Cardiac muscle cell (in vitro differentiated cells and primary cell): Measurements from ENCODE around the gene ZNF362. TPM values are rescaled to one million over a fixed set of nuclear protein-coding genes. Genes with fewer than 3 reads are reported as not detected.
A peak's percentile ranks its signal among the peaks of the same experiment; 100 is the strongest.

Experiments
- DNase-seq, 2 donors: peaks; one replicate each; pipeline versions ENCODE4 v3.0.0 to v3.0.0-alpha.2; 2010 to 2017; ENCODE audit warnings: low read depth in 1 of 2, low spot score in 1 of 2
- H3K27ac ChIP-seq: fragments of 200-600 bp; sonication (generic); 2 replicates; pipeline ENCODE4 v1.5.1; 2016
- H3K27me3 ChIP-seq: fragments of 200-600 bp; sonication (generic); 2 replicates; pipeline ENCODE4 v1.6.0; 2016; ENCODE audit warnings: control low read depth
- H3K36me3 ChIP-seq: fragments of 200-600 bp; sonication (generic); 2 replicates; pipeline ENCODE4 v1.5.1; 2016; ENCODE audit warnings: control low read depth
- H3K4me1 ChIP-seq: fragments of 200-600 bp; sonication (generic); 2 replicates; pipeline ENCODE4 v1.8.1; 2017; ENCODE audit warnings: low read depth, mild to moderate bottlenecking, mixed run types
- H3K4me3 ChIP-seq: fragments of 200-600 bp; sonication (generic); 2 replicates; pipeline ENCODE4 v1.5.1; 2016; ENCODE audit warnings: mild to moderate bottlenecking
- H3K9me3 ChIP-seq: fragments of 200-600 bp; sonication (generic); 2 replicates; pipeline ENCODE4 v1.5.1; 2017; ENCODE audit warnings: low read depth, mild to moderate bottlenecking, control low read depth
- polyA plus RNA-seq: library from polyadenylated mRNA; unstranded; fragments of >200 nt; fragmentation: Nextera tagmentation; extraction: Ambion mirVana; gene quantifications from 2 replicates; pipeline ENCODE4 v1.2.1, GENCODE V29; 2016
- total RNA-seq: library from RNA; depleted of rRNA; stranded (reverse); fragments of >200 nt; gene quantifications from 2 replicates; pipeline ENCODE4 v1.2.3, GENCODE V29; 2016
- TF ChIP-seq, protein P1 (sequence below): IDR thresholded peaks from 2 replicates; pipeline ENCODE4 v1.5.1; 2012; ENCODE audit warnings: low read depth, mild to moderate bottlenecking, low read length

The ZNF362 gene
- total and polyA plus RNA-seq, 2 experiments from 2014 or later, result 57.9 to 77.5 TPM

DNA sequence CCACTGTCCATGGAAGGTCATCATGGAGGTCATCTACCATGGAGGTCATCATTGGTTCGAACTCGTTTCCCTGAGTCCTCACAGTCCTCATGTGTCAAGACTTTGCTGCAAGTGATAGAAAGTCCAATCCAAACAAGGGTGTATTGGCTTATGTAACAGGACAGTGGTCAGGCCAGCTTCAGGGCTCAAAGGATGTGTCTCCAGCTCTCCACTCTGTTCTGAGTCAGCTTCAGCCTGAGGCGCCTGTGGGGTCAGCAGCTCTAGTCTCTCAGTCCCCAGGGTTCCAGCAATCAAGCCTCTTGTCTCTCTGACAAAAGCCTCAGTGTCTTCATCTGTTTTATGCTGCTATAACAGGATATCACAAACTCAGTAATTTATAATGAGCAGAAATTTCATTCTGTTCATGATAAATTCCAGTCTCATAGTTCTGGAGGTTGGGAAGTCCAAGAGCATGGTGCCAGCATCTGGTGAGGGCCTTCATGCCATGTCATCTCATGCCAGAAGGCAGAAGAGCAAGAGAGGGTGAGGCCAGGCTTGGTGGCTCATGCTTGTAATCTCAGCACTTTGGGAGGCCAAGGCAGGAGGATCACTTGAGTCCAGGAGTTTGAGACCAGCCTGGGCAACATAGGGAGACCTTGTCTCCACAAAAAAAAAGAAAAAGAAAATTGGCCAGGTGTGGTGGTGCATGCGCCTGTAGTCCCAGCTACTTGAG lies 45.1 kb downstream of the ZNF362 start:
- Histone ChIP-seq H3K36me3 (peaks cover 5% of the 10 kb centered on the region), H3K27ac (no peak overlapping the region), H3K9me3 (no peaks in the 10 kb centered on the region), H3K27me3 (peaks cover 4% of the 10 kb centered on the region), H3K4me3 (no peak overlapping the region), H3K4me1 (no peaks in the 10 kb centered on the region)
- TF ChIP-seq, protein P1, sequence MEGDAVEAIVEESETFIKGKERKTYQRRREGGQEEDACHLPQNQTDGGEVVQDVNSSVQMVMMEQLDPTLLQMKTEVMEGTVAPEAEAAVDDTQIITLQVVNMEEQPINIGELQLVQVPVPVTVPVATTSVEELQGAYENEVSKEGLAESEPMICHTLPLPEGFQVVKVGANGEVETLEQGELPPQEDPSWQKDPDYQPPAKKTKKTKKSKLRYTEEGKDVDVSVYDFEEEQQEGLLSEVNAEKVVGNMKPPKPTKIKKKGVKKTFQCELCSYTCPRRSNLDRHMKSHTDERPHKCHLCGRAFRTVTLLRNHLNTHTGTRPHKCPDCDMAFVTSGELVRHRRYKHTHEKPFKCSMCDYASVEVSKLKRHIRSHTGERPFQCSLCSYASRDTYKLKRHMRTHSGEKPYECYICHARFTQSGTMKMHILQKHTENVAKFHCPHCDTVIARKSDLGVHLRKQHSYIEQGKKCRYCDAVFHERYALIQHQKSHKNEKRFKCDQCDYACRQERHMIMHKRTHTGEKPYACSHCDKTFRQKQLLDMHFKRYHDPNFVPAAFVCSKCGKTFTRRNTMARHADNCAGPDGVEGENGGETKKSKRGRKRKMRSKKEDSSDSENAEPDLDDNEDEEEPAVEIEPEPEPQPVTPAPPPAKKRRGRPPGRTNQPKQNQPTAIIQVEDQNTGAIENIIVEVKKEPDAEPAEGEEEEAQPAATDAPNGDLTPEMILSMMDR, result no peak
- peak in 1 of 2 donors; percentile 38 for DNase-seq

DNA sequence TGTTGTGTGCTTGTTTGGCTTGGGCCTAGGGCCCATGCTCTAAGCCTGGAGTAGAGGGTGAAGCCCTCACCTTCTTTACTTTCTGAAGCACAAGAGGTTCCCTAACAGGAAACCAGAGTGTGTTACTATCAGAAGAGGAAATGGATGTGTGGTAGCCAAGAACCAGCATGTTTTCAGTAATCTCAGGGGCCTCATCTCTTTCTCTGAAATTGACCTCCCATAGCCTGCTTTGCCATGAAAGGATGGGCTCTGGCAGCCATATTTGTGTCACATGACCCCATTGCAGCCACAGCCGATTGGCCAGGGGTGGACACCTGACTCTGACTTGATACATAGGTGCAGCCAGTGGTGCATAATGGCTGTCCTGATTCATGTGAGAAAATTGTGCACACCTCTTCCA lies 46.0 kb downstream of the ZNF362 start:
- Histone ChIP-seq H3K9me3 (no peaks in the 10 kb centered on the region), H3K4me1 (no peaks in the 10 kb centered on the region), H3K4me3 (no peak overlapping the region), H3K36me3 (no peaks in the 10 kb centered on the region), H3K27ac (no peak overlapping the region), H3K27me3 (peaks cover 13% of the 10 kb centered on the region)
- TF ChIP-seq, protein P1, result no peak
- peak in 1 of 2 donors; percentile 64 for DNase-seq

DNA sequence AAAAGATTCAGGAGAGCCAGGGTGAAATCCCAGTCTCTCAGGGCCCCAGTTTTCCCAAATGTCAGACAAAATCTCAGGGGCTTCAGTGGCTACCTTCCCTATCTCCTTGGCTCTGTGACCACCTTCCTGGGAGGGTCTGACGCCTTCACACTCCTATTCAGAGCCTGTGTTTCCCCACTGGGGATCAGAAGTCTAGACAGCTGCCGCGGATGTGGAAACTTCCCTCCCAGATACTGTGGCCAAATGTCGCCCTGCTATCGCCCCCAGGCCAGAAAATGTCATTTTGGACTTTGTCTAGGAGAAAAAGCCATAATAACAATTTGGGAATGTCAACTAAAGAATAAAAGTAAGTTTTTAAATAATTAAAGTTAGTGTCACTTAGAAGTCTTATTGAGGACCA lies 48.7 kb downstream of the ZNF362 start:
- no peak overlapping the region for H3K4me3 ChIP-seq
- no peak for DNase-seq
- H3K27ac ChIP-seq, result no peak overlapping the region
- no peaks in the 10 kb centered on the region for H3K36me3 ChIP-seq
- H3K4me1 ChIP-seq, result no peaks in the 10 kb centered on the region
- peaks cover 13% of the 10 kb centered on the region for H3K27me3 ChIP-seq
- no peaks in the 10 kb centered on the region for H3K9me3 ChIP-seq
- TF ChIP-seq, protein P1, result no peak

DNA sequence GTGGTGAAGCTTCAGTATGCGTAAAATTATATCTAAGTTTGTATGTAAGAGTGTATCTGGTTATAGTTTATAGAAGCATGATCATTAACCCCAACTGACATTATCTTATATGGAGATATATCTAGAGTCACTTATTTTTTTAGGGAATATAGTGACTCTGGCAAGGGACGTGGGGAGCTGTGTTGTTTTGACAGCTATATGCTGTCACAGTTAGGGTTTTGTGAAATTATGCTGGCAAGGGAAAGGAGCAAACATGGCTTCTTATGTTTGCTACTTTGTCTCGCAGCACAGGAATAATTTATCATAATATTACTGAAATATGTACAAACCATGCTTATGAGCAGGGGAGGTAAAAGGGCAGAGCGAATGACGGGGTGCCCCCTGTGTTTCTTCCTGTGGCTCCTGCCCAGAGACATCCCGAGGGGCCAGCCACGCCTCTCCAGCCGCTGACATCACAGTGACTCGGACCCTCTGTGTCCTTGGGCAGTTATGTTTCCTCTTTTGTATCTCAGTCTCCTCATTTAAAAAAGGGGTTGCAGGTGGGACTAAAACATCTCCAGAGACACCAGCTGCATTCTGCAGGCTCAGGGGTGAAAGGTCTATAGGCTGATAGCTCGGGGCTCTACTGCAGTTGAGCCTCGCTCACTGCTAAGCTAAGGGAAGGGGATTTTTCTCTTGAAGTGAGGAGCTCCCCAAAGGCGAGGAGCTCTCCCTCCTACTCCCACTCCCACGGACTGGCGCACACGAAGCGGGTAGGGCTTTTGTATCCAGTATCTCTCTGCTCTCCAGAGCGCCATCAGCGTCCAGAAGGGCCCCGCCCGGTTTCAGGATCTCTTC lies 49.7 kb downstream of the ZNF362 start:
- Histone ChIP-seq H3K27me3 (peaks cover 13% of the 10 kb centered on the region), H3K36me3 (no peaks in the 10 kb centered on the region), H3K9me3 (no peaks in the 10 kb centered on the region), H3K4me1 (no peaks in the 10 kb centered on the region), H3K4me3 (no peak overlapping the region), H3K27ac (no peak overlapping the region)
- DNase-seq, result no peak
- TF ChIP-seq, protein P1, result no peak

DNA sequence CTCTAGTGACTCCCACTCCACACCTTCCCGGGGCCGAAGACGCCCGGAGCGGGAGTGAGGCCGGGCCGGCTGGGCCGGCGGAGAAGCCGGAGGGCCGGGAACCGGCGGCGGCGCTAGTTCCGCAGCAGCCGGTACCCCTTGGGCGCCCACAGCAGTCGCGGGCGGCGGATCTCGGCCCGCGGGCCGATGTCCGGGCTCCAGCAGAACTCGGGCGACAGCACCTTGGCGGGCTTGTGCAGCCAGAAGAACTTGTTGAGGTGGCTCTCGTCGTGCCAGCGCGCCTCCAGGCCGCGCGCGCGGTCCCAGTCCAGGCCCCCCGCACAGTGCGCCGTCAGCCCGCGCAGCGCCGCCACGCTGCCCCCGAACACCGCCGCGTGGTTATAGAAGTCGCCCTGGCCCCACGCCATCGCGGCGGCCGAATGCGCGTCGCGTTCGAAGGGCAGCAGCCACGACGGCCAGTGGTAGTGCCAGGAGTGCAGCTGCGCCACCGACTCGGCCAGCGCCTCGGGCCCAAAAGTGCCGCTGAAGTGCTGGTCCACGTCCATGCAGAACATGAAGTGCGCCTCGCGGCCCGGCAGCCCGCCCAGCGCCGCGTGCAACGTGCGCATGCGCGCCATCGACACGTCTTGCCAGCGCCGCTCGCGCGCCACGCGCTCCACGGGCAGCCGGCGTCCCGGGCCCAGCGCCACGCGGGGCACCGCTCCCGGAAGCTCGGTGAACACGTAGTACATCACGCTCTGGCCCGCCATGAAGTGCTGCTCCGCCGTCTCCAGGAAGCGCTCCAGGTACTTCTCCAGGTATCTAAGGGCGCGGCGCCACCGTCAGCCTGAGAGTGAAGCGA lies 50.6 kb downstream of the ZNF362 start:
- Histone ChIP-seq H3K4me1 (no peaks in the 10 kb centered on the region), H3K9me3 (no peaks in the 10 kb centered on the region), H3K27me3 (peaks cover 13% of the 10 kb centered on the region), H3K36me3 (no peaks in the 10 kb centered on the region), H3K4me3 (no peak overlapping the region), H3K27ac (no peak overlapping the region)
- TF ChIP-seq, protein P1, result no peak
- peak in 1 of 2 donors; percentile 68 for DNase-seq
